UCSD-AML1 (cell line): Measurements from ENCODE around the gene RAG1.
A peak's percentile ranks its signal among the peaks of the same experiment; 100 is the strongest.

Experiments
- DNase-seq: peaks from one replicate; lab custom pipeline; 2025; ENCODE audit not compliant: unreplicated experiment; lab: John Stamatoyannopoulos, UW

RAG1 gene

GRCh38 chr11:36588099-36588498 is 20.3 kb downstream of the RAG1 start:
- DNase-seq, result no peak

GRCh38 chr11:36590513-36590912 is 22.7 kb downstream of the RAG1 start:
- no peak for DNase-seq

- DNase-seq, result no peak
Observed at GRCh38 chr11:36591433-36591832, 23.6 kb downstream of the RAG1 start.

- DNase-seq, result peak; percentile 62
Observed at GRCh38 chr11:36594316-36594989, 26.6 kb downstream of the RAG1 start, which contains the start of gene IFTAP. IFTAP (plus strand) TSS chr11:36594502; CDS start chr11:36610104, 15,602 bp downstream.

GRCh38 chr11:36596880-36597279 is 29.1 kb downstream of the RAG1 start:
- no peak for DNase-seq

GRCh38 chr11:36598051-36598450 is 30.2 kb downstream of the RAG1 start, which contains the start of gene RAG2:
RAG2 (minus strand) TSS chr11:36598236; CDS start chr11:36594168, 4,068 bp downstream.
- DNase-seq, result no peak

- no peak for DNase-seq
Observed at GRCh38 chr11:36600180-36600579, 32.4 kb downstream of the RAG1 start.

GRCh38 chr11:36601155-36601554 is 33.3 kb downstream of the RAG1 start:
- no peak for DNase-seq

GRCh38 chr11:36602135-36602534 is 34.3 kb downstream of the RAG1 start:
- no peak for DNase-seq

- no peak for DNase-seq
Observed at GRCh38 chr11:36605221-36606216, 37.7 kb downstream of the RAG1 start.

- no peak for DNase-seq
Observed at GRCh38 chr11:36608491-36609199, 40.8 kb downstream of the RAG1 start.

- no peak for DNase-seq
Observed at GRCh38 chr11:36609383-36609782, 41.6 kb downstream of the RAG1 start.

GRCh38 chr11:36615826-36616225 is 48.0 kb downstream of the RAG1 start:
- DNase-seq, result no peak

GRCh38 chr11:36617543-36618362 is 49.9 kb downstream of the RAG1 start:
- no peak for DNase-seq

- DNase-seq, result no peak
Observed at GRCh38 chr11:36618363-36619047, 50.7 kb downstream of the RAG1 start.

GRCh38 chr11:36619502-36619901 is 51.7 kb downstream of the RAG1 start:
- no peak for DNase-seq

GRCh38 chr11:36620246-36620645 is 52.4 kb downstream of the RAG1 start:
- no peak for DNase-seq

GRCh38 chr11:36622431-36623136 is 54.8 kb downstream of the RAG1 start:
- no peak for DNase-seq

GRCh38 chr11:36623494-36623893 is 55.7 kb downstream of the RAG1 start:
- DNase-seq, result no peak
